T-helper 2 cell treated with Interferon-gamma antibody and Interleukin-4, amounts not matched to agents 100 ng/mL and 5 ng/mL, for 36 hours (primary cell): ENCODE data around the gene SYCP1. TPM values are rescaled to one million over a fixed set of nuclear protein-coding genes. Genes with fewer than 3 reads are reported as not detected.

Experiments used
- total RNA-seq: library from RNA; stranded (reverse); gene quantifications from 2 replicates; pipeline ENCODE4 v1.2.3, GENCODE V29; 2022

Gene SYCP1
- total RNA-seq, 1 donor from 2014 or later, result not detected

Other genes with a start within 250 kb of the SYCP1 start
- 0.05 and 0.11 TPM in 2 replicates for gene DENND2C, start 184.8 kb upstream of the SYCP1 start, total RNA-seq
- gene AMPD1, start 159.3 kb upstream of the SYCP1 start, total RNA-seq, result not detected in 2 replicates
- 53.5 and 54.4 TPM in 2 replicates for gene NRAS, start 138.1 kb upstream of the SYCP1 start, total RNA-seq
- 346 and 367 TPM in 2 replicates for gene CSDE1, start 96.9 kb upstream of the SYCP1 start, total RNA-seq
- gene SIKE1, start 74.2 kb upstream of the SYCP1 start, total RNA-seq, result 56.4 and 59.3 TPM in 2 replicates
- not detected in 2 replicates for gene TSHB, start 175.0 kb downstream of the SYCP1 start, total RNA-seq
- 3.3 and 3.4 TPM in 2 replicates for gene TSPAN2, start 234.6 kb downstream of the SYCP1 start, total RNA-seq